GM18517 (cell line): Measurements from ENCODE around the gene ABI1.

Experiments
- ATAC-seq: cut with Tn5 transposase; IDR thresholded peaks from one replicate; pipeline ENCODE4 v1.9.1; 2021; ENCODE audit warnings: mild to moderate bottlenecking, moderate library complexity; ENCODE audit not compliant: unreplicated experiment

Gene ABI1

DNA sequence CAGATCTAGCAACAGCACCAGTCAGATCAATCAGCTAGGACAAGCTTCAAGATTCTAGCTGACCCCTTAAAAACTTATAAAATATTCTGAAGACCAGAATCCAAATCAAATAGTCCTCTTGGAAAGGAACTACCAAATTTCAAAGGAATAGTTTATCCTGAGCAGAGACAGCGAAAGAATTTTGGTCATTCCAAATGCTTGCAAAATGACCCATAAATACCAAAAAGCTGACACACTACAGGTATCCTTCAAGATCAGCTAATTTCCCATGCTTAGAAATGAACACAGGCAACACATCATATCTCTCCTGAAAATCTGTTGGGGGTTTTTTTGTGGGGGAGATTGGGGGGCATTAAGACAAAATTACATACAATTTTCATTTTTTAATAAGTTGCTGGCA, 84.5 kb downstream of the ABI1 start:
- ATAC-seq, result no peak

GRCh38 chr10:26773633-26774032, 87.1 kb downstream of the ABI1 start:
- no peak for ATAC-seq

DNA sequence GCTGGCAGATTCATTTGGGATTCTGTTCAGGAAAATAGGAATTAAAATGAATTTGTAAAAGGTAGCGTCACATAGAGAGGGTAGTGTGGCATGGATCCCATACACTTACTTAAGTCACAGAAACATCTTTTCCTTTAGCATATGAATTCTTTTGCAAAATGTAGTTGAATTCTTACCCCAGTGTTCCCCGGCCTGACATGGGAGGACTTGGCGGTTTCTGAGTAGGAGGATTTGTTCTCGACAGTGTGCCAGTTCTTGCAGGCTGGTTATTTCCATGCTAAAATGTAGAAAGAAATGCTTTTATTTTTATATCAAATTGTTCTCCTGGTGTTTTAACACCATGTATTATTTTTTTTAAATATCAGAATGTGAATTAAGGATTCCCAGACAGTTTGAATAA, 90.7 kb downstream of the ABI1 start:
- no peak for ATAC-seq

GRCh38 chr10:26765549-26765948, 95.2 kb downstream of the ABI1 start:
- no peak for ATAC-seq

GRCh38 chr10:26759008-26759407, 101.8 kb downstream of the ABI1 start:
- ATAC-seq, result no peak

- peak; percentile 98 for ATAC-seq
Observed at GRCh38 chr10:26755443-26755903, 105.3 kb downstream of the ABI1 start.

GRCh38 chr10:26746061-26746460, 114.7 kb downstream of the ABI1 start:
- ATAC-seq, result no peak

- ATAC-seq, result no peak
Observed at GRCh38 chr10:26743841-26744240, 116.9 kb downstream of the ABI1 start.

- no peak for ATAC-seq
Observed at GRCh38 chr10:26743091-26743490, 117.7 kb downstream of the ABI1 start.

GRCh38 chr10:26741368-26741767, 119.4 kb downstream of the ABI1 start:
- no peak for ATAC-seq

DNA sequence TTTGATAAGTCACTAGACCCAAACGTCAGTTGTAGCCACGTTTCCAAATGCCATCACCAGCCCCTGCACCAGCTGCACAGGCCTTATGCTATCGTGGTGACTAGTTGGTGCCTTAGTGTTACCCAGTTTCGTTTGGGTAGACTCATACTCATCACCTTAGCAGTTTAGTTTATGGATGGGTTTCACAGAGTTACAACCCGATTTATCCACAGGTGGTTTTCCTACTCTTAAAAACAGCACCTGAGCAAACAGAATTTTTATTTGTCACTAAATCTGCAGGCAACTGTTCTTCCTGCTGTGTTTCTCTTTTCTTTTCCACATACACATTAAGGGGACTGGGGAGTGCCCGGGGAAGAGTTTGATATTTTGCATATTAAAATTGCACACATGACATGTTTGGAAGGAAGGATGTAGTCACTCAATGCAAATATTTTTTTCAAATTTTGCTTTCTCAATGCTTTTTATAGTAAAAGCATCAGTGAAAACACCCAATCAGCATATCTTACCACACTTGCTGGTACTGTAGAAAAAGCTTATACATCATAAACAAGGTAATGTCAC, 121.6 kb downstream of the ABI1 start:
- ATAC-seq, result no peak

DNA sequence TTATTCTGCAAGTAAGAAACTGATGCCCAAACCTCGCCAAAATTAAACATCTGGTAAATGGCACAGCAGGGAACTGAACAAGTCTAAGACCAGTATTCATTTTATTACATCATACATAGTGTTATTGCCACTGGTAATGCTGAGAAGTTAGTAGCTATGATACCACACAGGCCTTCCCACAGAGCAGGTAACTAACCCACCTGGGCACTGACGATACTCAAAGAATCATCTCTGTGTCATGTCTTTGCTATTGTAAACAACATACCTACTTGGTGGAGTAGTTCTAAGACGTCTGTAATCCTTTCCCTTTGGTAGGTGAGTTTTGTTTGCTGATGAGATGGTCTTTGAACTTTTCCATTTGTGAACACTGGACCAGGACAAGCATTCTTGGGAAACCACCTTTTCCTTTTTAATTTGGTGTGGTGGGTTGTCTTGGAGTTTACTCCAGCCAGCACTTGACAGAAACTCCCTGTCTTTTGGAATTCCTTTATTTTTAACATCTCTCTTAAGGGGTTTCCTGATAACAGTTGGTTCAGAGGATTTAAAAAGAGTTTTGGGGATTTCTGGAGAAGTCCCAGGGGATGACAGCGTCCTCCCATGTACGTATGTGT, 122.4 kb downstream of the ABI1 start:
- ATAC-seq, result no peak

GRCh38 chr10:26737730-26738129, 123.0 kb downstream of the ABI1 start:
- peak; percentile 74 for ATAC-seq

DNA sequence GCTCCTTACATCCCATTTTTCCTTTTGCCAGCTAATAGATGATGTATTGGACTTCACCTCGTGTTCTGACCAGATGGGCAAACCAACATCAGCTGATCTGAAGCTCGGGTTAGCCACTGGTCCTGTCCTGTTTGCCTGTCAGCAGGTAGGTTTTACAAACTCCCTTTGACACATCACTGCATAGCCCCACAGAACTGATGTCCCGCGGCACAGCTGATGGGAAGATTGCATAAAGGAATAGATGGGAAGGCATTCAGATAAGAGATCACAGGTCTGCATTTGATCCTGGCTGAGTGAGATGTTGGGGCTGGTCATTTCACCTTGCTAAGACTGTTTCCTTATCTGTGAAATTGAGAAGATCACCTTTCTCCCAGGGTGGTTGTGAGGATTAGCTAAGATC, 125.3 kb downstream of the ABI1 start:
- ATAC-seq, result no peak

GRCh38 chr10:26733750-26734568, 126.8 kb downstream of the ABI1 start:
- ATAC-seq, result no peak

- ATAC-seq, result no peak
Observed at GRCh38 chr10:26730552-26730951, 130.2 kb downstream of the ABI1 start.

GRCh38 chr10:26729395-26729794, 131.4 kb downstream of the ABI1 start:
- ATAC-seq, result no peak

DNA sequence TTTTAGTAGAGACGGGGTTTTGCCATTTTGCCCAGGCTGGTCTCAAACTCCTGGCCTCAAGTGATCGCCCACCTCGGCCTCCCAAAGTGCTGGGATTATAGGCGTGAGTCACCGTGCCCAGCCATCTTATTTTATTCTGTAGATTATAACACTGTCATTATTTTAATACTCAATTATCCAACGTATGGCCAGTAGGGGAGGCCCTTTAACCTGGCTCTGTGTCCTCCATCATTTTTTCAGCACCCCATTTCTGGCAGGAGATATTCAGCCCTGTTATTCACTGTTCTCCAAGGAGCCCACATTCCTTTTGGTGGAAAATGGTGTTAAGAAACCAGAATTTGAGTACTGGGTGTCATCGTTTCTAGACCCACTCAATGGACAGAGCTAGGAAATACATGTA, 131.8 kb downstream of the ABI1 start:
- no peak for ATAC-seq

GRCh38 chr10:26727005-26727404, 133.8 kb downstream of the ABI1 start:
- no peak for ATAC-seq

GRCh38 chr10:26725837-26726727, 134.7 kb downstream of the ABI1 start:
- ATAC-seq, result no peak

GRCh38 chr10:26723016-26723415, 137.7 kb downstream of the ABI1 start:
- no peak for ATAC-seq
